DOHH2 (cell line): ENCODE results near the gene ADGRA3.

Source experiments
- CTCF ChIP-seq: fragments of 200-600 bp; sonication (generic); IDR thresholded peaks from one replicate; pipeline ENCODE4 v1.5.1; 2014; ENCODE audit warnings: antibody characterized with exemption, mild to moderate bottlenecking, low read depth, low read length; ENCODE audit not compliant: poor library complexity, severe bottlenecking
- EZH2phosphoT487 ChIP-seq: fragments of 200-600 bp; sonication (generic); IDR thresholded peaks from 2 replicates; pipeline ENCODE4 v1.6.1; 2017; ENCODE audit warnings: borderline replicate concordance, mild to moderate bottlenecking, antibody characterized with exemption, low read length, moderate library complexity, mixed read lengths

DNA sequence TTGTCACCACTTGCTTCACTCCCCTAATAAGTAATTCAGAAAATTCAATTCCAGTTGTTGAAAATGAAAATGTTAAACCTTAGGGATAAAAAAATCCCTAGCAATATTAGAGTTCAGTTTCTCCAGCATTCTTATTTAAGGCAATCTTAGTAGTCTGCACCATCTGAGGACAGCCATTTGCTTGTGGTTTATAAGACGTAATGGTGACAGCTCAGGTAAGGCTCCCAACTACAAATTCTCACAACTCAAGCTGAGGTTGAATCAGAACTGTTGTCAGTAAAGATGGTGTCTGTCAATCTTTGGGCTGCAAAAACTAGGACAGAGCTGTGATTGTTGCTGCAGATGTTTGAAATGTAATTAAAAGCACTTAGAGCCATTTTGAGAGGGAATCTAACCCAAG lies 16.3 kb upstream of the ADGRA3 start:
- TF ChIP-seq CTCF (no peak), EZH2phosphoT487 (no peak)
